GM19240 (cell line): ENCODE results near the gene TLR10.
"Not testable (repeated sequence)": the region's sequence is repeated elsewhere in the genome, so short reads cannot be mapped to it uniquely, and the experiment has no call there.

Source experiments
- DNase-seq: peaks from one replicate; pipeline ENCODE4 v3.0.0; 2011; ENCODE audit warnings: low spot score; ENCODE audit not compliant: insufficient read length

The TLR10 gene

GRCh38 chr4:38768968-38769394, 13.8 kb downstream of the TLR10 start:
- no peak for DNase-seq

GRCh38 chr4:38766940-38767339, 15.8 kb downstream of the TLR10 start:
- not testable (repeated sequence) for DNase-seq

GRCh38 chr4:38765382-38765781, 17.4 kb downstream of the TLR10 start:
- DNase-seq = no peak

GRCh38 chr4:38764277-38764676, 18.5 kb downstream of the TLR10 start:
- DNase-seq = no peak

GRCh38 chr4:38762560-38762959, 20.2 kb downstream of the TLR10 start:
- DNase-seq = no peak

GRCh38 chr4:38759790-38760122, 23.0 kb downstream of the TLR10 start:
- no peak for DNase-seq

GRCh38 chr4:38759113-38759789, 23.5 kb downstream of the TLR10 start:
- DNase-seq = no peak

GRCh38 chr4:38757945-38758600, 24.7 kb downstream of the TLR10 start:
- no peak for DNase-seq

GRCh38 chr4:38752941-38753806, 29.6 kb downstream of the TLR10 start:
- DNase-seq = no peak

- no peak for DNase-seq
These were observed 30.3 kb downstream of the TLR10 start for GRCh38 chr4:38752372-38752940.

- DNase-seq = no peak
These were observed 31.3 kb downstream of the TLR10 start for GRCh38 chr4:38751341-38752010.

- no peak for DNase-seq
These were observed 33.5 kb downstream of the TLR10 start for GRCh38 chr4:38749336-38749735.

GRCh38 chr4:38747629-38748028, 35.2 kb downstream of the TLR10 start:
- no peak for DNase-seq

- DNase-seq = no peak
These were observed 36.9 kb downstream of the TLR10 start for GRCh38 chr4:38745881-38746280.

- no peak for DNase-seq
These were observed 38.9 kb downstream of the TLR10 start for GRCh38 chr4:38743866-38744265.

GRCh38 chr4:38740303-38740702, 42.5 kb downstream of the TLR10 start:
- DNase-seq = no peak

- DNase-seq = no peak
These were observed 43.6 kb downstream of the TLR10 start for GRCh38 chr4:38738940-38739803.

- DNase-seq = no peak
These were observed 46.9 kb downstream of the TLR10 start for GRCh38 chr4:38735870-38736269.

GRCh38 chr4:38734911-38735310, 47.9 kb downstream of the TLR10 start:
- no peak for DNase-seq

GRCh38 chr4:38734446-38734845, 48.3 kb downstream of the TLR10 start:
- no peak for DNase-seq
